SK-N-MC (cell line): Measurements from ENCODE around the gene ZNF865.

Experiments used
- DNase-seq: peaks from one replicate; pipeline ENCODE4 v3.0.0-alpha.2; 2011; ENCODE audit warnings: low read depth, low spot score
- H3K27ac ChIP-seq: fragments of 200-600 bp; sonication (generic); 2 replicates; pipeline ENCODE4 v1.5.1; 2016; ENCODE audit warnings: mixed run types
- H3K36me3 ChIP-seq: fragments of 200-600 bp; sonication (generic); 2 replicates; pipeline ENCODE4 v1.6.1; 2017; ENCODE audit warnings: antibody characterized with exemption, low read length, mixed read lengths; ENCODE audit not compliant: insufficient read depth
- H3K4me3 ChIP-seq: fragments of 200-600 bp; sonication (generic); 2 replicates; pipeline ENCODE4 v1.5.1; 2016
- H3K9ac ChIP-seq: fragments of 200-600 bp; sonication (generic); 2 replicates; pipeline ENCODE4 v1.8.0; 2017; ENCODE audit warnings: mixed run types, mixed read lengths; ENCODE audit not compliant: insufficient read length
- H3K9me3 ChIP-seq: fragments of 200-600 bp; sonication (generic); 2 replicates; pipeline ENCODE4 v1.6.1; 2017; ENCODE audit warnings: low read depth, mild to moderate bottlenecking, antibody characterized with exemption, low read length, moderate library complexity, mixed read lengths
- EZH2 ChIP-seq: fragments of 200-600 bp; sonication (generic); IDR thresholded peaks from one replicate; pipeline ENCODE4 v1.6.1; 2017; ENCODE audit warnings: antibody characterized with exemption
- FOXP2 ChIP-seq: optimal IDR thresholded peaks from 2 replicates; pipeline ENCODE3; 2011; ENCODE audit warnings: mild to moderate bottlenecking, moderate library complexity; ENCODE audit not compliant: insufficient read depth; ENCODE audit errors: extremely low read length, control extremely low read depth
- POLR2AphosphoS5 ChIP-seq: IDR thresholded peaks from 2 replicates; pipeline ENCODE4 v1.6.1; 2012; ENCODE audit warnings: mild to moderate bottlenecking, low read depth, low read length, borderline replicate concordance

ZNF865 gene

DNA sequence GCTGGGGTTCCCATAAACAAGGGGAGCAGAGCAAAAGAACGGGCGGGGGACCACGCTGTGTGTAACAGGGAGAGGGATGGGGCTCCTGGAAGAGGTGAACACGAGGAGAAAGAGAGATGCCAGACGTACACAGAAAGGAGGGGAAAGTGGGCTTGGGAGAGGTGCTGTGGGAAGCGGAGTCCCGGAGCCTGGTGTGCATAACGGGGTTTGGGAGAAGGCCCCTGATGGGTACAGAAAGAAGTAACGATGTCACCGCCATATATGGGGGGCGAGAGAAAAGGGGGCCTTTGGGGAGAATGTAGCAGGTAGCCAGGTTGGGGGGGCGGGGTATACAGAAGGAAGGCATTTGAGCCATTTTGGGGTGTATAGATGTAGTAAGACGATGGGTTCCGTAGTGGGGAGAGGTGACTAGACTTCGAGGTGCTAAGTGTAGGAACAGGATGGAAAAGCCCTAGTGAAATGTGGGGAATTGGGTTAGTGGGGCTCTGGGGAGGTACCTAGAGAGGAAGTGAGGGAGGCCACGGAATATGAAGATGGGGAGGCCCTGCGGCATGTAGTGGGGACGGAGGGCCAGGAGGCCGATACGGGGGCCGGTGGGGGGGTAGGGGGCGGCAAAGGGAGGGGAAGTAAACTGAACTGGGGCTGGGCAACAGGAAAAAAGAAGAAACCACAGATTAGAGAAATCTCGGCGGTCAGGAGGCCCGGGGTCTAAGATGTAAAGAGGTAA, 36.1 kb downstream of the ZNF865 start:
- H3K36me3 ChIP-seq, result peaks cover 15% of the 10 kb centered on the region
- no peak for DNase-seq

DNA sequence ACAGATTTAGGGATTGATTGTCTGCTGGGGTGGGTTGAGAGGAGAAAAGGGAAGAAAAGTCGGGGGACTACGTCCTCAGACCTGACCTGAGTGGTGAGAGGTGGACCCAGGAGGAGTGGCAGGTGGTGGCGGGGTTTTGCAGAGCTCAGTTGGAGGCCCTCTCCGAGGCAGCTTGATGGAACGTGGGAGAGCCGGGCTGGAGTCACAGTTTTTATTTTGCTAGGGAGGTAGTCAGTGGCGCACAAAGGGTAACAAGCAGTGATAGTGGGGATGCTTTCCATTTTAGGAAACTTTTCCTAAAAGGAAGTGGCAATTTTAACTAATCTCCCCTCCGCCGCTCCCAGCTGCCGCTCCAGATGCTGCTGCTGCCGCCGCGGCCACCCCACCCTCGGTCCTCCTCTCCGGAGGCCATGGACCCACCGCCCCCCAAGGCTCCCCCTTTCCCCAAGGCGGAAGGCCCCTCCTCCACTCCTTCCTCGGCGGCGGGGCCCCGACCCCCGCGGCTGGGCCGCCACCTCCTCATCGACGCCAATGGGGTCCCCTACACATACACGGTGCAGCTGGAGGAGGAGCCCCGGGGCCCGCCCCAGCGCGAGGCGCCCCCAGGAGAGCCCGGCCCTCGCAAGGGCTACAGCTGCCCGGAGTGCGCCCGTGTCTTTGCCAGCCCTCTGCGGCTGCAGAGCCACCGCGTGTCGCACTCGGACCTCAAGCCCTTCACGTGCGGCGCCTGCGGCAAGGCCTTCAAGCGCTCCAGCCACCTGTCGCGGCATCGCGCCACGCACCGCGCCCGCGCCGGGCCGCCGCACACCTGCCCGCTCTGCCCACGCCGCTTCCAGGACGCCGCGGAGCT, 36.9 kb downstream of the ZNF865 start:
- H3K27ac ChIP-seq, result peak overlapping the region; percentile 92
- no peaks in the 10 kb centered on the region for H3K9me3 ChIP-seq
- peaks cover 19% of the 10 kb centered on the region for H3K36me3 ChIP-seq
- peak overlapping the region; percentile 92 for H3K4me3 ChIP-seq
- peak overlapping the region; percentile 87 for H3K9ac ChIP-seq
- TF ChIP-seq POLR2AphosphoS5, result peak; percentile 19; the same call in 1 of the 2 replicates
- no peak for TF ChIP-seq EZH2
- DNase-seq, result no peak

More for the DNA sequence above, 36.1 kb downstream of the ZNF865 start:
- Histone ChIP-seq H3K9ac (peak overlapping the region; percentile 87), H3K9me3 (no peaks in the 10 kb centered on the region), H3K27ac (peak overlapping the region; percentile 92), H3K4me3 (peak overlapping the region; percentile 92)
- TF ChIP-seq POLR2AphosphoS5 (peak; percentile 45; the same call in 1 of the 2 replicates), FOXP2 (no peak)

DNA sequence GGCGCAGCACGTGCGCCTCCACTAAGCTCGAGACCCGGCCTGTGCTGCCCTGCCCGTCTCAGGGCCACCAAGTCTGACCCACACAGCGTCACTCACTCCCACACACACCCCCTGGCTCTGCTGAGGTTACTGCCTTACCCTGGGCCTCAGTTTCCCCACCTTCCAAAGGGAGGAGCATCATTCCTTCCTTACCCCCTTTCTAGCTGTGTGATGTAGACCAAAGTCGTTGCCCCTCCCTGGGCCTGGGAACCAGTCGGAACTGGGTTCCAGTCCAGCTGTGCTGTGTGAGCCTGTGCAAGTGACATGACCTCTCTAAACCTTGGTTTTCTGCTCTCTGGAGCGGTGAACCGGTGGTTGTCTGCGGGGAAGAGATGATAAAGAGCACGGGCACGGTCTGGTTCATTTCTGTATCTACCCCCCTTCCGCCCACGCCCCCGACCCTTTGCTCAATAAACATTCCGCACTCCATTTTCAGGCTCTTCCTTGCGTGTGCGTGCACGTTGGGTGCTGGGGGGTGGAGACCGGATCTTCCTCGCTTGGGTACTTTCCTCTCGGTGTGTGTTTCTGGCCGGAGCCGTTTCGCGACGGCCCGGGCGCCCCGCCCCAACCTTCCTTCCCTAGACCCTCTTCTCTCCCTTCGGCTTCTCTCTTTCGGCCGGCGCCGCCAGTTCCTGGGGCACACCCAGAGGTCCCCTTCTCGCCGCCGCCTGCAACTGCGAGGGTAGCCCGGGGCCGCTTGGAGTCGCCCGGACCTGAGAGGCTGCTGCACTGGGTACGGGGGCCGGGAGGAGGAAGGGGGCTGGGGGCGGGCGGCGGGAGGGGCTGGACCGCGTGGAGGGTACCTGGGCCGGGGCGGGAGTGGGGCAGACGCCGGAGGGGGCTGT, 37.8 kb downstream of the ZNF865 start, which contains the start of gene ZNF581:
TSS of gene ZNF581 (plus strand) at position 647 of the 884 bp plus-strand sequence. CDS start 923 bp downstream, outside the sequence.
- no peak for TF ChIP-seq FOXP2
- peak; percentile 82 for TF ChIP-seq POLR2AphosphoS5
- no peak for TF ChIP-seq EZH2
- Histone ChIP-seq H3K9ac (peak within 1 kb of the TSS; percentile 94), H3K27ac (peak within 1 kb of the TSS; percentile 92)

DNA sequence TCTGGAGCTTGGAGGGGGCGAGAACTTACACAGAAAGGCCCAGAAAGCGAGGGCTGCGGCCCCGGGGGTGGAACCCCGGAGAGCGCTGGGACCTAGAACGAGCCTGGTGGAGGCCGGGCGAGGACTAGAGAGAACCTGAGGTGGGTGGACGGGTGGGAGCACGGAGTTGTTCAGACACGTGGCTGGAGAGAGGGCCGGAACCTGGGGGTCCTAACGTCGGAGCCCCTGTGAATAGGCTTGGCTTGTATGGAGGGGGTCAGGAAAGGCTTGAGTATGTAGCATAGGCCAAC, 38.4 kb downstream of the ZNF865 start:
- DNase-seq, result no peak
- H3K27ac ChIP-seq, result 0 out of 2 replicates have a peak overlapping the region, but pooled peaks have one; percentile 40

More for the DNA sequence above, 37.8 kb downstream of the ZNF865 start, which contains the start of gene ZNF581:
- no peaks in the 10 kb centered on the region for H3K9me3 ChIP-seq
- no peak for DNase-seq
- H3K36me3 ChIP-seq, result peaks cover 19% of the 10 kb centered on the region
- H3K4me3 ChIP-seq, result peak within 1 kb of the TSS; percentile 92

DNA sequence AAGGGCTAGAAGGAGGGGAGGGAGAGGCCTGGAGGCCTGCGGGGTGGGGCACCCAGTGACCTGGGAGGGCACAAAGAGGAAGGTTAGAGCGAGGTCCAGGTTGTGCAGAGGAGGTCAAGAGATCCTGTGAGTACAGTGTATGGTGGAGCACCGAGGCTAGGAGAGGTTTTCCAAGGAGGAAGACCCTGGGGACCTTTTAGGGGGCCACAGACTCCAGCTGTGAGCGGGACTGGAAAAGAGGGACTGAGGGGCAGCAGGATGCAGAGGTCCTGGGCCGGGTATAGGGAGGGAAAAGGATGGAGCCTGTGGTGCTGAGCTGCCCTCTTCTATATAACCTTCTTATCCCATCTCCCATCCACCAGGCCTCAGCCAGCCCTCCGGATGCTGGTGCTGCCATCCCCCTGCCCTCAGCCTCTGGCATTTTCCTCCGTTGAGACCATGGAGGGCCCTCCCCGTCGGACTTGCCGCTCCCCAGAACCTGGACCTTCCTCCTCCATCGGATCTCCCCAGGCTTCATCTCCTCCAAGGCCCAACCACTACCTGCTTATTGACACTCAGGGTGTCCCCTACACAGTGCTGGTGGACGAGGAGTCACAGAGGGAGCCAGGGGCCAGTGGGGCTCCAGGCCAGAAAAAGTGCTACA, 38.9 kb downstream of the ZNF865 start:
- peak overlapping the region; percentile 94 for H3K9ac ChIP-seq
- H3K27ac ChIP-seq, result no peak overlapping the region
- H3K9me3 ChIP-seq, result no peaks in the 10 kb centered on the region
- H3K36me3 ChIP-seq, result peaks cover 19% of the 10 kb centered on the region
- TF ChIP-seq FOXP2 (no peak), POLR2AphosphoS5 (no peak), EZH2 (no peak)
- DNase-seq, result no peak
- H3K4me3 ChIP-seq, result peak overlapping the region; percentile 92

More for the DNA sequence above, 38.4 kb downstream of the ZNF865 start:
- H3K9ac ChIP-seq, result peak overlapping the region; percentile 94
- peaks cover 19% of the 10 kb centered on the region for H3K36me3 ChIP-seq
- H3K4me3 ChIP-seq, result peak overlapping the region; percentile 92
- TF ChIP-seq POLR2AphosphoS5, result no peak
- no peak for TF ChIP-seq EZH2
- TF ChIP-seq FOXP2, result no peak
- H3K9me3 ChIP-seq, result no peaks in the 10 kb centered on the region

DNA sequence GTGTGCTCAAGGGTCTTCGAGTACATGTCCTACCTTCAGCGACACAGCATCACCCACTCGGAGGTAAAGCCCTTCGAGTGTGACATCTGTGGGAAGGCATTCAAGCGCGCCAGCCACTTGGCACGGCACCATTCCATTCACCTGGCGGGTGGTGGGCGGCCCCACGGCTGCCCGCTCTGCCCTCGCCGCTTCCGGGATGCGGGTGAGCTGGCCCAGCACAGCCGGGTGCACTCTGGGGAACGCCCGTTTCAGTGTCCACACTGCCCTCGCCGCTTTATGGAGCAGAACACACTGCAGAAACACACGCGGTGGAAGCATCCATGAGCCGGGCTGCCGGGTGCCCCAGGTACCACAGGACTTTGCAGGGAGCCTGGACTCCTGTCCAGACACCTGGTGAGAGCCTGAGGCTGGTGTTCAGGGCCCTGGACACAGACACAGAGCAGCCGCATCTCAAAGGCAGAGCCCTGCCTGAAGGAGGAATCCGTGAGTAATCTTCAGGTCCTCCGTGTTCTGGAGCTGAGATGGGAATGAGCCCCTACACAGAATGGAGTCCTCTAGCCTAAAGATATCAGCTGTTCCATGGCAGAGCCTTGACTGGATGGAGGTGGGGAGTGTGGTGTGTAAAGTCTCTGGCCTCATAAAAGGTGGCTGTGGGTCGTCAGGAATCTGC, 39.5 kb downstream of the ZNF865 start:
- no peak for DNase-seq
- H3K9me3 ChIP-seq, result no peaks in the 10 kb centered on the region
- H3K9ac ChIP-seq, result peak overlapping the region; percentile 94
- TF ChIP-seq POLR2AphosphoS5 (no peak), EZH2 (no peak), FOXP2 (no peak)
- peak overlapping the region; percentile 92 for H3K4me3 ChIP-seq
- H3K36me3 ChIP-seq, result peaks cover 19% of the 10 kb centered on the region
- no peak overlapping the region for H3K27ac ChIP-seq

DNA sequence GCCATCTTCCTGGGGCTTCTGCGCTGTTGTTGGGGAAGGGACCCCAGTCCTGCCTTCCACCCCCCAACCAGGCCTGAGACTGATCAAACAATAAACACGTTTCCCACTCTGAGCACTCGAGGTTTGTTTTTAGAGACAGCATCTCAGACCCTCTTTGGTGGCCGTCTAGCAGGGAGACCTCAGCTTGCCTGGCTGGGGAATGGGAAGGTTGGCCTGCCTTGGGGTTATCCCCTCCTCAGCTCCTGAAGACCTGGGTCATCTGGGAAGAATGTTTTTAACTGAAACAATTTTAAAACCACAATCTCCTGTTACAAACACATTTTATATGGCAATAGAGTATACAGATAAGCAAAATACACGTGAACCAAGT, 40.0 kb downstream of the ZNF865 start:
- Histone ChIP-seq H3K4me3 (no peak overlapping the region), H3K27ac (no peak overlapping the region), H3K9ac (no peak overlapping the region), H3K36me3 (peaks cover 23% of the 10 kb centered on the region), H3K9me3 (no peaks in the 10 kb centered on the region)
- DNase-seq, result no peak
- TF ChIP-seq EZH2 (no peak), FOXP2 (no peak), POLR2AphosphoS5 (no peak)
